K562 (cell line): ENCODE data around the gene FBN1. TPM values are rescaled to one million over a fixed set of nuclear protein-coding genes. Genes with fewer than 3 reads are reported as not detected.

Source experiments
- ATAC-seq: fragments of 200-7000 bp; cut with Tn5 transposase; 3 replicates; pipeline ENCODE4 v1.9.1; 2020; ENCODE audit warnings: moderate library complexity
- BruUV-seq: library from RNA; stranded (reverse); fragments of 400-500 nt; replicated peaks from 2 replicates; lab custom pipeline; 2021; lab: Mats Ljungman, UMichigan
- CTCF ChIA-PET: fragments of 300-600 bp; formaldehyde crosslinking; extraction: SDS; loops from one replicate; lab custom pipeline; 2021; ENCODE audit warnings: low intra/inter-chr PET ratio; lab: Yijun Ruan, JAX
- POLR2A ChIA-PET: fragments of 300-600, 350-650 bp; sonication (Branson Sonifier 250); formaldehyde crosslinking; extraction: SDS; loops from one replicate; lab custom pipeline; 2021; ENCODE audit warnings: antibody characterized with exemption, inconsistent platforms; lab: Yijun Ruan, JAX
- DNase-seq, 4 experiments: peaks; one replicate each; pipeline versions ENCODE4 v3.0.0 to v3.0.0-alpha.2; 2011 to 2018; ENCODE audit warnings: low spot score in 3 of 4, mixed read lengths in 3 of 4; ENCODE audit errors: extremely low read depth in 1 of 4
- FAIRE-seq: peaks from 2 replicates; lab custom pipeline; 2011; peaks lifted over from hg19 to GRCh38; lab: Jason Lieb, UNC
- H2AFZ ChIP-seq: 2 replicates; pipeline ENCODE4 v1.6.0; 2011; ENCODE audit warnings: low read depth, low read length, control low read depth, inconsistent platforms
- H3K27ac ChIP-seq: fragments of 200-600 bp; 3 replicates; pipeline ENCODE4 v1.8.0; 2011; ENCODE audit warnings: low read depth, mild to moderate bottlenecking, control low read depth, inconsistent platforms, low read length, moderate library complexity, mixed read lengths; ENCODE audit errors: extremely low read depth
- H3K27me3 ChIP-seq, 2 experiments: fragments of 300-600 bp in 1 of 2; 2 replicates in 1 of 2; 3 replicates in 1 of 2; pipeline versions ENCODE4 v1.6.0 to v1.8.0; 2011; ENCODE audit warnings: inconsistent platforms in 2 of 2, low read length in 2 of 2, mild to moderate bottlenecking in 1 of 2, mixed read lengths in 1 of 2, moderate library complexity in 1 of 2; ENCODE audit not compliant: control insufficient read depth in 2 of 2, insufficient read depth in 2 of 2
- H3K36me3 ChIP-seq: fragments of 300-600 bp; 3 replicates; pipeline ENCODE4 v1.8.0; 2011; ENCODE audit warnings: mild to moderate bottlenecking, low read length, inconsistent platforms; ENCODE audit not compliant: control insufficient read depth, insufficient read depth
- H3K4me1 ChIP-seq, 2 experiments: fragments of 200-600 bp in 1 of 2; replicated peaks in 1 of 2; 2 replicates in 1 of 2; 3 replicates in 1 of 2; pipeline versions ENCODE4 v1.5.1 to v1.8.0; 2011; ENCODE audit warnings: inconsistent platforms in 2 of 2, low read length in 2 of 2, mild to moderate bottlenecking in 1 of 2, mixed read lengths in 1 of 2, moderate library complexity in 1 of 2; ENCODE audit not compliant: control insufficient read depth in 2 of 2, insufficient read depth in 2 of 2
- H3K4me2 ChIP-seq: 2 replicates; pipeline ENCODE4 v1.6.1; 2011; ENCODE audit warnings: low read length, control low read depth, inconsistent platforms, mixed read lengths; ENCODE audit not compliant: insufficient read depth
- H3K4me3 ChIP-seq: fragments of 200-600 bp; sonication (generic), shearing (Covaris generic); 2 replicates; pipeline ENCODE4 v1.5.1; 2016; ENCODE audit warnings: control low read depth, inconsistent platforms
- H3K79me2 ChIP-seq: fragments of 200-600 bp; 3 replicates; pipeline ENCODE4 v1.8.0; 2011; ENCODE audit warnings: low read length, inconsistent platforms; ENCODE audit not compliant: control insufficient read depth, insufficient read depth
- H3K9ac ChIP-seq, 2 experiments: 2 replicates each; pipeline versions ENCODE4 v1.6.0 to v1.6.1; 2011; ENCODE audit warnings: low read depth in 2 of 2, low read length in 2 of 2, control low read depth in 1 of 2, inconsistent platforms in 1 of 2, mild to moderate bottlenecking in 1 of 2, mixed read lengths in 1 of 2; ENCODE audit not compliant: insufficient read depth in 1 of 2
- H3K9me1 ChIP-seq: one replicate; pipeline ENCODE4 v1.6.0; 2011; ENCODE audit warnings: inconsistent platforms, mild to moderate bottlenecking, low read length, moderate library complexity; ENCODE audit not compliant: control insufficient read depth, insufficient read depth
- H3K9me3 ChIP-seq: replicated peaks from 2 replicates; pipeline ENCODE4 v1.5.1; 2011; ENCODE audit warnings: low read depth, low read length, inconsistent platforms; ENCODE audit not compliant: control insufficient read depth, insufficient read depth
- H4K20me1 ChIP-seq: replicated peaks from 2 replicates; pipeline ENCODE4 v1.6.1; 2011; ENCODE audit warnings: low read length, inconsistent platforms, mixed read lengths; ENCODE audit not compliant: control insufficient read depth, insufficient read depth
- MEF2D ChIP-seq: conservative IDR thresholded peaks from 2 replicates; pipeline ENCODE4 v1.6.1; 2016; ENCODE audit warnings: low read depth, missing genetic modification characterization, missing compliant biosample characterization
- POLR2AphosphoS5 ChIP-seq: IDR thresholded peaks from 2 replicates; pipeline ENCODE4 v1.6.1; 2011; ENCODE audit warnings: mild to moderate bottlenecking, low read depth, low read length, moderate library complexity; ENCODE audit not compliant: control insufficient read depth, insufficient read depth
- RBBP5 ChIP-seq: fragments of 200-600 bp; sonication (generic); IDR thresholded peaks from 2 replicates; pipeline ENCODE4 v1.6.1; 2012; ENCODE audit warnings: borderline replicate concordance, mild to moderate bottlenecking, low read length, control low read depth, inconsistent platforms; ENCODE audit not compliant: insufficient read depth, poor library complexity, severe bottlenecking
- ZNF174 ChIP-seq: fragments of 250-450 bp; sonication (Bioruptor Pico); IDR thresholded peaks from 2 replicates; pipeline ENCODE4 v1.4.0; 2020; ENCODE audit warnings: mild to moderate bottlenecking
- ZNF354B ChIP-seq: fragments of 250-450 bp; sonication (Bioruptor Pico); IDR thresholded peaks from 2 replicates; pipeline ENCODE4 v1.4.0; 2020
- ZNF444 ChIP-seq: fragments of 250-450 bp; sonication (Bioruptor Pico); IDR thresholded peaks from 2 replicates; pipeline ENCODE4 v1.4.0; 2020; ENCODE audit warnings: mild to moderate bottlenecking, moderate library complexity
- ZNF589 ChIP-seq: fragments of 200-800 bp; sonication (Bioruptor generic); IDR thresholded peaks from 2 replicates; pipeline ENCODE4 v1.6.1; 2016; ENCODE audit warnings: low read depth, missing genetic modification characterization, missing compliant biosample characterization
- ZNF644 ChIP-seq: fragments of 200-800 bp; sonication (Bioruptor generic); IDR thresholded peaks from 2 replicates; pipeline ENCODE4 v1.6.1; 2016; ENCODE audit warnings: low read depth, missing genetic modification characterization, missing compliant biosample characterization
- in situ Hi-C: fragments of 300-500 bp; cut with MboI; formaldehyde crosslinking; loops from 4 replicates; pipeline ENCODE4 v1.15.0; 2018; ENCODE audit warnings: inconsistent platforms, mixed read lengths
- intact Hi-C: fragments of 100-400 bp; cut with micrococcal nuclease; formaldehyde crosslinking; loops from 2 replicates; pipeline ENCODE4 v1.14.2; 2022
- polyA plus RNA-seq, 8 experiments: library from polyadenylated mRNA; depleted of rRNA in 4 of 8; stranded (reverse) in 5 of 8; unstranded in 3 of 8; fragments of >200 nt; fragmentation: Nextera tagmentation in 2 of 8; fragmentation: Illumina TruSeq in 1 of 8; extraction: Ambion mirVana in 2 of 8; extraction: Trizol in 1 of 8; gene quantifications; 2 replicates each; pipeline versions ENCODE4 v1.2.1 to v1.2.3, GENCODE V29; 2011 to 2014; ENCODE audit warnings: inconsistent platforms in 1 of 8, missing spikeins in 1 of 8
- total RNA-seq, 7 experiments: library from RNA; depleted of rRNA in 6 of 7; stranded (reverse); fragments of >200 nt in 6 of 7; fragmentation: Illumina TruSeq in 2 of 7; extraction: Trizol in 2 of 7; gene quantifications; 2 replicates each; pipeline versions ENCODE4 v1.2.1 to v1.2.3, GENCODE V29; 2011 to 2021; ENCODE audit warnings: low replicate concordance in 1 of 7
- TF ChIP-seq, protein P1 (sequence below): fragments of 250-450 bp; sonication (Bioruptor Pico); IDR thresholded peaks from 2 replicates; pipeline ENCODE4 v1.4.0; 2020
- TF ChIP-seq, protein P2 (sequence below), 2 experiments: IDR thresholded peaks; 2 replicates each; pipeline ENCODE4 v1.6.1; 2011; ENCODE audit warnings: borderline replicate concordance in 1 of 2, control low read depth in 1 of 2, low read depth in 1 of 2, low read length in 1 of 2, mild to moderate bottlenecking in 1 of 2, mixed read lengths in 1 of 2, moderate library complexity in 1 of 2; ENCODE audit not compliant: insufficient read depth in 1 of 2, insufficient read length in 1 of 2, poor library complexity in 1 of 2, severe bottlenecking in 1 of 2; ENCODE audit errors: extremely low read depth in 1 of 2
- TF ChIP-seq, protein P3 (sequence below): fragments of 250-450 bp; sonication (Bioruptor Pico); IDR thresholded peaks from 2 replicates; pipeline ENCODE4 v1.5.0; 2022; ENCODE audit warnings: mild to moderate bottlenecking

The FBN1 gene
- total and polyA plus RNA-seq, 9 of the 15 experiments (the other 6 are each of a cell fraction or from before 2014, with no cell fraction given): 0.15 to 1.2 (median 0.60) TPM

DNA sequence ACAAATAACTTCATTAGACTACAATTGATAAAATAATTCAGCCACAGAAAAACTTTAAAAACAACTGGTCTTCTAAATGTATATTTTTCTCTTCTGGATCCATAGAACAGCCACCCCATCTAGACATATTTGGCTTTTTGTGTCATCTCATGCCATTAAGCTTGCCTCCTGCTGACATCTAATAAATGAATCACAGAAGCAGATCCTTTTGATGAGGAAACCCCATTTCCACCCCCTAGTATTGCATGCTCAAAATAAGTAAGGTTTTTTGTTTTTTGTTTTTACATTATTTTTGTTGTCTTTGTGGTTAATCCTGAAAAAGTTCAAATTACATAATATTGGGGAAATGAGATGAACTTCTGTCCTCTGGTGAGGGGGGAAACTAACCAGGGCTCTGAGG, 219.5 kb downstream of the FBN1 start:
- TF ChIP-seq, protein P1, sequence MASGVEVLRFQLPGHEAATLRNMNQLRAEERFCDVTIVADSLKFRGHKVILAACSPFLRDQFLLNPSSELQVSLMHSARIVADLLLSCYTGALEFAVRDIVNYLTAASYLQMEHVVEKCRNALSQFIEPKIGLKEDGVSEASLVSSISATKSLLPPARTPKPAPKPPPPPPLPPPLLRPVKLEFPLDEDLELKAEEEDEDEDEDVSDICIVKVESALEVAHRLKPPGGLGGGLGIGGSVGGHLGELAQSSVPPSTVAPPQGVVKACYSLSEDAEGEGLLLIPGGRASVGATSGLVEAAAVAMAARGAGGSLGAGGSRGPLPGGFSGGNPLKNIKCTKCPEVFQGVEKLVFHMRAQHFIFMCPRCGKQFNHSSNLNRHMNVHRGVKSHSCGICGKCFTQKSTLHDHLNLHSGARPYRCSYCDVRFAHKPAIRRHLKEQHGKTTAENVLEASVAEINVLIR (CRISPR knock-in tag): no peak
- TF ChIP-seq ZNF644 (no peak), ZNF174 (CRISPR knock-in tag) (no peak), POLR2AphosphoS5 (no peak), ZNF444 (CRISPR knock-in tag) (no peak), ZNF589 (CRISPR knock-in tag) (no peak), MEF2D (tag) (no peak), RBBP5 (no peak), ZNF354B (no peak)
- TF ChIP-seq, protein P2, sequence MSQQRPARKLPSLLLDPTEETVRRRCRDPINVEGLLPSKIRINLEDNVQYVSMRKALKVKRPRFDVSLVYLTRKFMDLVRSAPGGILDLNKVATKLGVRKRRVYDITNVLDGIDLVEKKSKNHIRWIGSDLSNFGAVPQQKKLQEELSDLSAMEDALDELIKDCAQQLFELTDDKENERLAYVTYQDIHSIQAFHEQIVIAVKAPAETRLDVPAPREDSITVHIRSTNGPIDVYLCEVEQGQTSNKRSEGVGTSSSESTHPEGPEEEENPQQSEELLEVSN (IDR thresholded peaks at IDR 0.05; ENCODE audit: borderline replicate concordance in 1 of 2, extremely low read depth in 1 of 2, insufficient read depth in 1 of 2, insufficient read length in 1 of 2, low read depth in 1 of 2, low read length in 1 of 2, poor library complexity in 1 of 2, severe bottlenecking in 1 of 2): no peak
- TF ChIP-seq, protein P3, sequence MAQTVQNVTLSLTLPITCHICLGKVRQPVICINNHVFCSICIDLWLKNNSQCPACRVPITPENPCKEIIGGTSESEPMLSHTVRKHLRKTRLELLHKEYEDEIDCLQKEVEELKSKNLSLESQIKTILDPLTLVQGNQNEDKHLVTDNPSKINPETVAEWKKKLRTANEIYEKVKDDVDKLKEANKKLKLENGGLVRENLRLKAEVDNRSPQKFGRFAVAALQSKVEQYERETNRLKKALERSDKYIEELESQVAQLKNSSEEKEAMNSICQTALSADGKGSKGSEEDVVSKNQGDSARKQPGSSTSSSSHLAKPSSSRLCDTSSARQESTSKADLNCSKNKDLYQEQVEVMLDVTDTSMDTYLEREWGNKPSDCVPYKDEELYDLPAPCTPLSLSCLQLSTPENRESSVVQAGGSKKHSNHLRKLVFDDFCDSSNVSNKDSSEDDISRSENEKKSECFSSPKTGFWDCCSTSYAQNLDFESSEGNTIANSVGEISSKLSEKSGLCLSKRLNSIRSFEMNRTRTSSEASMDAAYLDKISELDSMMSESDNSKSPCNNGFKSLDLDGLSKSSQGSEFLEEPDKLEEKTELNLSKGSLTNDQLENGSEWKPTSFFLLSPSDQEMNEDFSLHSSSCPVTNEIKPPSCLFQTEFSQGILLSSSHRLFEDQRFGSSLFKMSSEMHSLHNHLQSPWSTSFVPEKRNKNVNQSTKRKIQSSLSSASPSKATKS (CRISPR knock-in tag): no peak
- in situ Hi-C loops (no loop called here), intact Hi-C loops (no loop called here)
- no TSS peak for BruUV-seq
- Histone ChIP-seq H4K20me1 (no peaks in the 10 kb centered on the region), H3K4me2 (no peak overlapping the region), H3K27me3 (peaks cover 0 to 10% of the 10 kb centered on the region in 2 experiments; a peak in 3 of 5 replicates), H3K4me1 (no peaks in the 10 kb centered on the region), H3K27ac (no peak overlapping the region), H2AFZ (no peak overlapping the region), H3K9me3 (no peaks in the 10 kb centered on the region), H3K9ac (no peak overlapping the region), H3K79me2 (no peaks in the 10 kb centered on the region), H3K4me3 (no peak overlapping the region), H3K36me3 (no peaks in the 10 kb centered on the region), H3K9me1 (no peaks in the 10 kb centered on the region)
- ATAC-seq: no peak
- CTCF ChIA-PET: no interaction called here
- no peak for FAIRE-seq
- POLR2A ChIA-PET: no interaction called here
- DNase-seq: no peak
